Activated naive CD4-positive, alpha-beta T cell treated with Interleukin-2 at 50 U/mL for 16 hours (primary cell): Measurements from ENCODE around the gene AGL.
"Not testable (repeated sequence)": the region's sequence is repeated elsewhere in the genome, so short reads cannot be mapped to it uniquely, and the experiment has no call there.

ENCODE experiments used
- DNase-seq: peaks from one replicate; pipeline ENCODE4 v3.0.0-alpha.2; 2020

Gene AGL

DNA sequence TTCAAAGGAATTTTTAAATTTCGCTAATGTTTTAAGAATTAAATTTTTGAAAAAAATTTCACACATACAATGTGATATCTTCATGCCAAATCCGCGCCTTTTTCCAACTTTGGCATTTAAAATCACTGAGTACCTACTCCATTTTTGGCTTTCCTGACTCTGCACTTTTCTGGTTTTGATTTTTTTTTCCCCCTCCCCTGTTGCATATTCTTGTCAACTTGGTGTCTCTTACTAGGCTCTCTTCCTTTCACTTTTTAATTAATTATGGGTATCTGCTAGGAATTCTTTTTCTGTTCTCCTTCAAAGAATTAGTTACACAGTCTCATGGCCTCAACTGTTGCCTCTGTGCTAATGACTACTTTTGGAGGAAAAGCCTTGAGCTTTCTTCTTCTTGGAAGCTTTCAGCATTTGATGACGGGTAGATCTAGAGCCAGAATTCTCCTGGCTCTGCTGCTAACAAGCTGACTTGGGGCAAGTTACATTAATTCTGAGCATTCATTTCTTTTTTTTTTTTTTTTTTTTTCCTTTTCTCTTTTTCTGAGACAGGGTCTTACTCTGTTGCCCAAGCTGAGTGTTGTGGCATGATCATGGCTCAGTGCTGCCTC lies 1.8 kb downstream of the AGL start:
- no peak for DNase-seq

DNA sequence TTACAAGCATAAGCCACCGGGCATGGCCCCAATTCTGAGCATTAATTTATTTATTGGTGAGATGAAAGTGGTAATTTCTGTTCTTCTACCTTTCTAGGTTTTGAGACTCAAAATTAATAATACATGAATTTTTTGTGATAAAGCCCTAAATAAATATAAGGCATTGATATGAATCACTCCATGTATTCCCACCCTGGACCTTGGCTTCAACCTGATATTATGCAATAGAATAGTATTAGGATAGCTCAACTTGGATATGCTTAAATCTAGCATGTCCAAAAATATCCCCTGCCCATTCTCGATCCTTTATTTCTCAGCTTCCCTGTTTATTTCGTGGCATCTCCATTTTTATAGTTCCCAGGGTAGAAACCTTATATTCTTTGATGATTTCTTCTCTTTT lies 2.5 kb downstream of the AGL start:
- DNase-seq, result no peak

DNA sequence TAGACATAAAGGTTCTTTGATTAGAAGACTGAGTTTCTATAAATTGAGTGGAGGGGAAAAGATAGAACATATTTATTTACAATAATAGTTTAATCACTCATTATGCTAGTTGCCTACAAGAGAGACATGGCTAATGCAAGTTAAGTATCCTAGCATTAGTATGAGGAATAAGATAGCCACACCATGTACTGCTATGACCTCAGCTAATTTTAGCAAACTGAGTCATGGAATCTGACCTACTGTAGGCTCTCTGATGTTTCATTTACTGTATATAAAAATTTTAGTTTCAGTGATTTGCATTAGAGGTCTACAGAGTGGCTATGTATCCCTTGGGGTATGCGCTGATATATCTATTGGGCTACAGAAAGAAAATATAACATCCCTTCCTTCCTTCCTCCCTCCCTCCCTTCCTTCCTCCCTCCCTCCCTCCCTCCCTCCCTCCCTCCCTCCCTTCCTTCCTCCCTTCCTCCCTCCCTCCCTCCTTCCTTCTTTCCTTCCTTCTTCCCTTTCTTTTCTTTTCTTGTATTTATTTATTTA lies 5.8 kb downstream of the AGL start:
- no peak for DNase-seq

DNA sequence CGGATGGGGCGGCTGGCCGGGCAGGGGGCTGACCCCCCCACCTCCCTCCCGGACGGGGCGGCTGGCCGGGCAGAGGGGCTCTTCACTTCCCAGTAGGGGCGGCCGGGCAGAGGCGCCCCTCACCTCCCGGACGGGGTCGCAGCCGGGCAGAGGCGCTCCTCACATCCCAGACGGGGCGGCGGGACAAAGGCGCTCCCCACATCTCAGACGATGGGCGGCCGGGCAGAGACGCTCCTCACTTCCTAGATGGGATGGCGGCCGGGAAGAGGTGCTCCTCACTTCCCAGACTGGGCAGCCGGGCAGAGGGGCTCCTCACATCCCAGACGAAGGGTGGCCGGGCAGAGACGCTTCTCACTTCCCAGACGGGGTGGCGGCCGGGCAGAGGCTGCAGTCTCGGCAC lies 6.9 kb downstream of the AGL start:
- DNase-seq, result not testable (repeated sequence)

DNA sequence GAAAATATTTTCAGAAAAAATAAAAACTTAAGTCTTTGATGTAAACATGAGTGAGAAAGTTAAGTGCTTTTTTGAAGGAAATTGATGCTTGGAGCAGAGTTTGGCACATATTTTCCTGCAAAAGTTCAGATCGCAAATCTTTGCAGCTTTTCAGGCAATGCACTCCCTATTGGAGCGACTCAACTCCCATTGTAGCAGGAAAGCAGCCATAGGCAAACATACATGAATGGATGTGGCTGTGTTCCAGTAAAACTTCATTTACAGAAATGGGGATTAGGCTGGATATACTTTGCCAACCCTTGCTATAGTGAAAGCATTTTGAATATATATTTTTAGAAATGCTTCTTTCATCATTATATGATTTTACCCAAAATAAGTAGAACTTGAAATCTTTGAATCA lies 8.1 kb downstream of the AGL start:
- no peak for DNase-seq

DNA sequence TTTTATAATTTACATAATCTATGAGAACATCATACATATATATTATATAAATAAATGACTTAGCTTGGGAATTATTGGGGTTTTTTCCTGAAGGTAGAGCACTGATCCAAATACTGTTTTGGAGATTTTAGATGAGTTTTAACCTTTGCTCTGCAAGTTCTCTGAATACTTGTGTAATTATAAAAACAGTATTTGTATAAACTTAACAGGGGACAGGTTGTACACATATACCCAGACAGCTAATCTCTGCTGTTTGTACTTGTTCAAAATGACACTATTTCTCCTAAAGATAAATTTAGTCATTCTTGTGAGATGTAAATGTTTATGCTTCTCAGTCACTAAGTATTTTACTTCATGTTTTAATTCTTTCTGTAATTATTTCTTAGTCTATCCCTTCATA lies 8.7 kb downstream of the AGL start:
- no peak for DNase-seq

DNA sequence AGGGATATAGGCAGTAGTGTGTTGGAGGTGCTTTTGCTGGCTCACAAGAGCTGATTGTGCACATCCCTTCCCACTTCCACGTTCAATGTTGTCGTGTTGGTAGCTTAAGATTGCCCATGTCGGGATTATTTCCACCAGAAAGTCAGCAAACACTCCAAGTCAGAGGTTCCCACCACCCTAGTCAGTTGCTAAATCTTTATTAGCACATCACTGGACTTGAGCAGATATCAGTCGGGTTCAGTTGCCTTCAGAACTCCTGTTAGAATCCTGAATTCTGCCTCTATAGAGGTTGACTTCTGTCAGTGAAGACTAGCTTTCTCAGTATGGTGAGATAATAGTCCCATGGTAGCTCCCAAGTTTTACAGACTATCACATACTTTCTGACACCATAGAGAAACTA lies 10.5 kb downstream of the AGL start:
- no peak for DNase-seq

DNA sequence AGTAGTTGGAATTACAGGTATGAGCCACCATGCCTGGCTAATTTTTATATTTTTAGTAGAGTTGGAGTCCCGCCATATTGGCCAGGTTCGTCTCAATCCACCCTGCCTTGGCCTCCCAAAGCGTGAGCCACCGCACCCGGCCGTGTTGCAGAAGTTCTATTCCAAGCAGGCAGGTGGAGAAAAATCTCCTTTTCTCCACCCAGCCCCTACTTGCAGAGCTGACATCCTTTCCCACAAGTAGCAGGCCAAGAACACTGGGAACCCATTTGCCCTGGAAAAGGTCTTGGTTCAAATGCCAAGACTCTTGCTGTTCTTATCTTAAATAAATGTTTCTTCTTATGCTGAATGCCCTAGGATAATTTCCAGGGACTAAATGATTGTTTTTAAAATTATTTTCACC lies 17.5 kb downstream of the AGL start:
- DNase-seq, result no peak

DNA sequence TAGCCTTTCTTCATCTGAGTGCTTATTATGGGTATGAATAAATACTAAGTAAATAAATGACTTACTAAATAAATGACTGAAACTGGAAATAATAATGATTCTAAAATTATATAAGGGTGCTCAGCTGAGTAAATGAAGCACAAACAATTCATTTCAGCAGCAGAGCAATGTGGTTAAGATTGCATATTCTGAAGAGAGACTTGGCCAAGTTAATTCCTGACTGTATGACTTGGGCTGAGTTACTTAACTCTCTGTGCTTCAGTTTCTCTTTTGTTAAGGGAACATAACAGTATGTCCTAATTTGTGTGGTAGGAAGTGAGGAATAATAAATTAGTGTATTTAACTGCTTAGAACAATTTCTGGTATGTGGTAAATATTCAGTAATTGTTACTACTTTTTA lies 19.1 kb downstream of the AGL start:
- no peak for DNase-seq

DNA sequence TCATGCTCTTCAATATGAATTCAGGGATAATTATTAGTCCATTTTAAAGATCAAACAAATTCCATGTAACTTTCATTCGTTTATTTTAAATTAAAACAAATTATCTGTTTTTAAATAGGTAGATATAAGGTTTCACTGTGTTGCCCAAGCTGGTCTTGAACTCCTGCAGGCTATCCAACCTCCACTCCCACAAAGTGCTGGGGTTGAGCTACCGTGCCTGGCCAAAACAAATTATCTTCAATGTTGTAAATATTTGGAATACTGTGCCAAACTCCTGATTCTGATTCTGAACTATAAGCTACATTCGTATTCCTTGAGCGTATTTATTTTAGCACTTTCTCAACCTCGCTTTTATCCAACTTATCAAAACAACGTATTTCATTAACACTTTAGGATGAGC lies 19.6 kb downstream of the AGL start:
- DNase-seq, result no peak

DNA sequence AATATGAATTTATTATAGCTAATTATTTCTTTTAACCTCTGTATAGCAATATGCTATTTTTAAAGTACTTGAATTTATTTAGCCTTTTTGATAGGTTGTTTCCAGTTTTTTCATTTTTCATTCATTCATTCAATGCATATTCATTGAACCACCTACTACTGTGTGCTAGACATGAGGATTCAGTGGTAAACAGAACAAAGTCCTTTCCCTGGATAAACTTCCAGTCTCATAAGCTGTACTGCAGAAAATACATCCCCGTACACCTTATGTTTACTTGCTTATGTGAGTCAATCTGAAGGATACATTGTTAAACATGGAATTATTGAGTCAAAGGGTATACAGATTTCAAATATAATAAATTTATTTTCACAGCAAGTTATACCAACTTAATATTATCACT lies 21.9 kb downstream of the AGL start:
- no peak for DNase-seq

DNA sequence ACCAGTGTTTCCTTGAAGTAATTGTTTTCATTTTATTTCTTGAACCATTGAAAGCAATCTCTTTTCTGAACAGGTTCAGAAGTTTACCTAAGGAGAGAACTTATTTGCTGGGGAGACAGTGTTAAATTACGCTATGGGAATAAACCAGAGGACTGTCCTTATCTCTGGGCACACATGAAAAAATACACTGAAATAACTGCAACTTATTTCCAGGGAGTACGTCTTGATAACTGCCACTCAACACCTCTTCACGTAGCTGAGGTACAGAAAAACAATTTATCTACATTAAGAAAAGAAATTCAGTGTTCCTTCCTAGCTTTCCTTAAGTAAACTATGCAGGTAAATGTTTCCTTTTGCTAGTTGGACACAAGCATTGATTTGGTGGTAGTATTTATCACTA lies 27.4 kb downstream of the AGL start:
- no peak for DNase-seq

DNA sequence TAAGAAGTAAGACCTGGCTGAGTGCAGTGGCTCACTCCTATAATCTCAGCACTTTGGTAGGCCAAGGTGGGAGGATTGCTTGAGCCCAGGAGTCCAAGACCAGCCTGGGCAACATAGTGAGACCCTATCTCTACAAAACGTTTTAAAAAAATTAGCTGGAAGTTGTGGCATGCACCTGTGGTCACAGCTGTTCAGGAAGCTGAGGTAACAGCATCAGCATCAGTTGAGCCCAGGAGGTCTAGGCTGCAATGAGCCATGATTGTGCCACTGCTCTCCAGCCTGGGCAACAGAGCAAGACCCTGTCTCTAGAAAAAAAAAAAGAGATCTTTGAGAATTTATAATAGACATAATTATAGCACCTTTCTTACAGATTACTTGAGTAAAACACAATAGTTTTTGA lies 36.0 kb downstream of the AGL start:
- DNase-seq, result no peak

DNA sequence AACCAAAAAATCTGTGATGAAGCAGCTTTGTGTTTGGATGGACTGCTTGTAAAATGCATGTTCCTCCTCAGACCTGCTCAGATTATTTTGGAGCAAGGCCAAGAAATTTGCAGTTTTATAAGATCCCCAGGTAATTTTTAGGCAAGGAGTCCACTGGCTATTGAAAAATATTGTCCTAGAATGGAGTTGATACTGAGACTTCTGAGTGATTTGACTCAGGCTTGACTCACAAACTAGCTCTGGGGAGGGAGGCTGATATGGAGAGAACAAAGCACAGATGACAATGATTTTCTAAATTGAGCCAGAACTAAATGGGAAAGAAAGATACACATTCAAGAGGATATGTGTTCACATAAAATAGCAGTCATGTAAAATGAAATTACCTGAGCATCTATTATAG lies 36.7 kb downstream of the AGL start:
- DNase-seq, result no peak

DNA sequence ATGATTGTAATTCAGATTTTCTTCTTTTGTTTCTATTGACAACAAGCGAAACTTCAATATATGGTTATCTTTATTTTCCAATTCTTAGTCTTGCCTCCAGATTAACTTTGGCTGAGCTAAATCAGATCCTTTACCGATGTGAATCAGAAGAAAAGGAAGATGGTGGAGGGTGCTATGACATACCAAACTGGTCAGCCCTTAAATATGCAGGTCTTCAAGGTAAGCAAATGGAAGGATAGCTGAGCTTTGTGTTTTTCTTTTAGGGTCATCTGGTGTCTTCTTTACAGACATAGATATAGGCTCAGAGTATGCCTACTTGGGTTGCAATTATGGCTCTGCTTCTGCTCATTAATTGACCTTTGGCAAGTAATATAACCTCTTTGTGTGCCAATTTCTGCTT lies 37.7 kb downstream of the AGL start:
- DNase-seq, result no peak

DNA sequence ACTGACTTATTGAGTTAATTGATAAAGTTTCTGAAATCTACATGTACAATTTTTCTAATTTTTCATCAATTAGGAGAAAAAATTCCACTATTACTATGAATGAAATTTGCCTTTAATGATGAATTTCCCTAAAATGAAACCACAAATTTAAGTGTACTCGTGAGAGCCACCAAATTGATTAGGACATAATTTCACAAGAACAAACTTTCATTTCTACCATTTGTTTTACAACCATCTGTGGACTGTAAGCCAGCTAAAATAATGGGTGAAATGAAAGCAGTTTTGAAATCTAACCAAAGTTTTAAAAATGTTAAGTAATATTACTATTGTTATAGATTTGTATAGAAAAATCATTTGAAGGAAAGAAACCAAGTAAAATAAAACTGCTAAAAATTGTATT lies 41.8 kb downstream of the AGL start:
- DNase-seq, result no peak

DNA sequence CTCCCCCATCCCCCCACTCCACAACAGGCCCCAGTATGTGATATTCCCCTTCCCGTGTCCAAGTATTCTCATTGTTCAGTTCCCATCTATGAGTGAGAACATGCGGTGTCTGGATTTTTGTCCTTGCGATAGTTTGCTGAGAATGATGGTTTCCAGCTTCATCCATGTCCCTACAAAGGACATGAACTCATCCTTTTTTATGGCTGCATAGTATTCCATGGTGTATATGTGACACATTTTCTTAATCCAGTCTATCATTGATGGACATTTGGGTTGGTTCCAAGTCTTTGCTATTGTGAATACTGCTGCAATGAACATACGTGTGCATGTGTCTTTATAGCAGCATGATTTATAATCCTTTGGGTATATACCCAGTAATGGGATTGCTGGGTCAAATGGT lies 53.1 kb downstream of the AGL start:
- not testable (repeated sequence) for DNase-seq

DNA sequence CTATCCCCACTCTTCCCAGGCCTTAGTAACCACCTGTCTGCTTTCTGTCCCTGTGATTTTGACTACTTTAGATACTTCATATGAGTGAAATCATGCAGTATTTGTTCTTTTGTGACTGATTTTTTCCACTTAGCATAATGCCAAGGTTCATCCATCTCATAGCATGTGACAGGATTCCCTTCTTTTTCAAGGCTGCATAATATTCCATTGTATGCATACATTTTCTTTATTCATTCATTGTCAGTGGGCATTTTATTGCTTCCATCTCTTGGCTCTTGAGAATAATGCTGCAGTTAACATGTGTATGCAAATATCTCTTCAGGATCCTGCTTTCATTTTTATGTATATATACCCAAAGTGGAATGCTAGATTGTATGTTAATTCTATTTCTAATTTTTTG lies 56.4 kb downstream of the AGL start:
- DNase-seq, result no peak

DNA sequence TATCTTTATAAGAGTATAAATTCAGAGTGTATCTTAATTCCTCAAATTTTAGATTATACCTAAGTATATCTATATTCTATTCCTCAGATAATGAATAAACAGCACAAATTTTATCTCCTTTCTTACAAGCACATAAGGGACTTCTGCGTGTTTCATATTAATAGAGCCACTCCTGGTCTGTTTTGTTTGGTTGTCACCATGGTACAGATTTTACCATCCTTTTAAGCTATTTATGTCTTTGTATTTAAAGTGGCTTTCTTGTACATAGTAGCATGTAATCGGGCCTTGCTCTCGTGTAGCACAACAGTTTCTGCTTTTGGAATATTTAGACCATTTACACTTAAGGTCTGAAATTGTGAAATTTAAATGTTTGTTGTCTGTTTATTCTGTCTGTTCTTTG lies 67.1 kb downstream of the AGL start:
- DNase-seq, result no peak

DNA sequence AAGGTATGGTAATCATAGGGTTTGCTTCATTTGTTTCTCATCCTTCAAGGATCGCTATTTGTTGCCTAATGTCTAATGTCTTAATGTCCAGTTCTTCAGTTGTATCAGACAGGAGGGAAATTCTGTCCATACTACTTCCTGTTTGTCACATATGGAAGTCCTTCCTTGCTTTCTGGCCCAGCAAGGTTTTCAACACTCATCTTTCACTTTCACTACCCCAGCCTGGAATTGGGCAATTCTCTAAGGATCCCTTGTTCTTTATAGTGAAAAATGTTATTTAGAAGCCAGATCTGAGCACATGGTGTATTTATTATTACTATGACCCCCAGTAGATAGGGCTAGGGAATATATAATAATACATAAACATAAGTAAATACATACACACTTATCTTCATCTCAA lies 69.1 kb downstream of the AGL start:
- no peak for DNase-seq

DNA sequence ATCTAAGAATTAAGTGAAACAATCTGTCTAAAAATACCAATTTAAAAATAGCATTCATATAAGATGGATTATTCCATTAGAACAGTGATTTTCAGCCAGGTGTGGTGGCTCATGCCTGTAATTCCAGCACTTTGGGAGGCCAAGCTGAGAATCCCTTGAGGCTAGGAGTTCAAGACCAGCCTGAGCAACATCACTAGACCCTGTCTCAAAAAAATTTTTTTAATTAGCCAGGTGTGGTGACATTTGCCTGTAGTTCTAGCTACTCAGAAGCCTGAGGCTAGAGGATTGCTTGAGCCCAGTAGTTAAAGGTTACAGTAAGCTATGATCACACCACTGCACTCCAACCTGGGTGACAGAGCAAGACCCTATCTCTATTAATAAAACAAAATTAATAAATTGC lies 84.6 kb downstream of the AGL start:
- DNase-seq, result no peak

DNA sequence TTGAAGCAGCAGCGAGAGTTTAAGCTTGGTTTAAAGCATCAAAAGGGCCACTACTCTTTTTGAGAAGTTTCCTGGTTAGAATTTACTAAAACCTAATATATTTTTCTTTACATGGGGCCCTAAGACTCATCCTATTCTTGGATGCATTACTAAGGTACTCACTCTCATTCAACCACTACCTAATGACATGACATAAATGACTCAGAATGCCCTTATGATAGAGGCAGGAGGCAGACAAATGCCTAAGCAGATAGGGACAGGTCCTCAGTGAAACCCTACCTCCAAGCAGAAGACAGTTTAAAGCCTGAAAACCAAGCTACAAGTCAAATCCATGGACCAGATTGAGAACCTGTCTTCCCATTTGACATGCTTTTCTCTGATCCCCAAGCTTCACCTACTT lies 85.4 kb downstream of the AGL start:
- no peak for DNase-seq

DNA sequence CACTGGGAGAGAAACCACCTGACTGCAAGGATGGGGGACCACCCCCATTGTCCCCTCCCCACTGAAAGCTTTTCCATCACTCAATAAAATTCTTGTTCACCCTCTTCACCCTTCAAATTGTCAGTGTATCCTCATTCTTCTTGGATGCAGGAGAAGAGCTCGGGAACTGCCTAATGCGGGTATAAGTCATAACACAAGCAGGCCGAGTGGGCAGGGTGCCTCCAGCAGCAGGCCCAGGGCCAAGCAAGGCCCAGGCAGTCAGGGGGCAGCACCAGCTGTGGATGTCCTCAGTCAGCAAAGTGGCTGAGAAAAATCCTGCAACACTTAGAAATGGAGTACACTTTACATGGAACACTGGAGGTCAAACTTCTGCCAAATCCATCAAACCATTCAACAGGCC lies 85.9 kb downstream of the AGL start:
- no peak for DNase-seq

DNA sequence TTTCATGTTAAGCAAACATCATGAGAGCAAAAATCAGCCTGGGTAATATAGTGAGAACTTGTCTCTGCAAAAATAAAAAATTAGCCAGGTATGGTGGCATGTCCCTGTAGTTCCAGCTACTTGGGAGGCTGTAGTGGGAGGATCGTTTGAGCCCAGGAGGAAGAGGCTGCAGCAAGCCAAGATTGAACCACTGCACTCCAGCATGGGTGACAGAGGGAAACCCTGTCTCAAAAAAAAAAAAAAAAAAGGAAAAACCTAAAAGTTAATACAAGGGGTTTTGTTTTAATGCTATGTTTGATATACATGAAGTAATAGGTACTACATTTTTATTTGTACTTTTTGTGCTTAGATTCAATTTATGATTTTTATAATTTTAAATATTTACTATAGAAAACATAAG lies 92.6 kb downstream of the AGL start:
- no peak for DNase-seq

DNA sequence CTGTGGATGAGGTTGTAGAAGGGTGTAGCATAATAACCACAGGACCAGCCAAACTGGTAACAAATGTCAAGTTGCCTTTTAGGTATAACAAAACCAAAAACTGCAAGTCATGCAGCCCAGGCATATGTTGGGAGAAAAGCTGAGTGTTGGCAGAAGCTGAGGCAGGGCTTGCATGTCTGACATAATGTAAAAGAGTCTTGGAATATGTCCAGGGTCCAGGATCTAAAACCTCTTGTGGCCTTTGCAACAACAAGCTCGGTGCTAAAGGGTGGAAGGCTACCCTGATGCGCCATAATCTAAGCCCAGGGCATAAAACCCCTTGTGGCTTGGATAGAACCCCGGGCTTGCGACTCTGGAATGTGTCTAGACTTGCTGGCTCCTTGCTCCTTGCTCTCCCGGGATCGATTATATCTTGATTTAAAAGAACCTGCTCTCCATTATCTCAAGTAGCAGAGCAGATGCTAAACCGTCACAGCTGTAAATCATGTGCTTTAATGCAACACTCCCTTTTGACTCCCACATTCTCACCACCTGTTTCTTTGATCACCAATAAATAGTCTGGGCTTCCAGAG lies 93.1 kb downstream of the AGL start:
- DNase-seq, result no peak
